HG03025 (cell line): ENCODE data around the gene COX15.
"Not testable (repeated sequence)": the region's sequence is repeated elsewhere in the genome, so short reads cannot be mapped to it uniquely, and the experiment has no call there.

Experiments used
- ATAC-seq: cut with Tn5 transposase; IDR thresholded peaks from one replicate; pipeline ENCODE4 v1.9.1; 2021; ENCODE audit warnings: mild to moderate bottlenecking, moderate library complexity; ENCODE audit not compliant: unreplicated experiment, low FRiP score

COX15 gene

GRCh38 chr10:99732033-99732842, at the start of gene COX15, which contains the start of gene CUTC:
COX15 (minus strand) TSS chr10:99732127; CDS start chr10:99732049, 78 bp downstream.
CUTC (plus strand) TSS chr10:99732234; CDS start chr10:99732349, 115 bp downstream.
- ATAC-seq, result peak; percentile 91

- no peak for ATAC-seq
Observed at GRCh38 chr10:99779335-99779734, 47.4 kb upstream of the COX15 start.

- no peak for ATAC-seq
Observed at GRCh38 chr10:99777918-99778714, 46.2 kb upstream of the COX15 start.

DNA sequence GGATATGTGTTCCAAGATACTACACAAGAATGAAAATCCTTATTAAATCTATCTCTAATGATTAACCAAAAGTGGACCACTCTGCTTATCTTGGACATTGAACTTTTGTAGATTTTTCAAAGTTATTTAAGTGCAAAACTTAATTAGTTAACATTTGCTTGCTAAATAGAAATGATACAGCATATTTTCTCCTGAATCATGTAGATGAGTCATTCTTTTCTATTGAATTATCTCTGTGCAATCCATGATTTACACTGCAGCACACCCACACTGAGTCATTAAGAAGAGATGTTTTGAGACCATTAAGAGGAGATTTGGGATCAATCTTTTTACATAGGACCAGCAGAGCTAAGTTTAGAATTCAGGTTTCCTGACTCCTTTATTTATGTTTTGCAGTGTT, 43.9 kb upstream of the COX15 start:
- ATAC-seq, result no peak

DNA sequence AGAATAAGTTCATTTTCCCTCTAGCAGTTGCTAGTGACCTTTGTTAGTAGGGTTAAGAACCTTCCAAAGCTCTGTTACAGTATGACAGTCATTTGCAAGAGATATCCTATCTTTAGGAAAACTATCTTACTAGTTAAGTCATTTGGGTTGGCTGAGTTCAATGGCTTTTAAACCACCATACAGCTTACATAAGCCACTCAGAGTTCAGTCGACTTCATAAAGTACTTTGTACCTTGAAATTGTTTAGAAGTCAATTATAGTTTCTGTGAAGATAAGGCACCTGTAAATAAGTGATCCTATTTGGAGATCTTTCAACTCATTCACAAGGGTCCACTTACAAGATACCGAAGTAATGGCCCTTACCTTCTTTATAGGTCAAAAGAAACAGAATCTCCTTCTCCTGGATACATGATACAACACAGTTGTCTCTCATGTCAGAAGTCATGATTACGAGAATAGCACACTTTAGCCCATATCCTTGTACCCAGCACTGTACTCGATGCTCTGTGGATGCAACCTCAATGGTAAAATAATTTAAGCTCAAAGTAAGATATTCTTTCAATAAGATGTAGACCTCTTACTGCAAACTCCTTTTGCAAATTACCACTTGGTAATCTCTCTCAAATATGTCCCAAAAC, 38.6 kb upstream of the COX15 start:
- ATAC-seq, result no peak

DNA sequence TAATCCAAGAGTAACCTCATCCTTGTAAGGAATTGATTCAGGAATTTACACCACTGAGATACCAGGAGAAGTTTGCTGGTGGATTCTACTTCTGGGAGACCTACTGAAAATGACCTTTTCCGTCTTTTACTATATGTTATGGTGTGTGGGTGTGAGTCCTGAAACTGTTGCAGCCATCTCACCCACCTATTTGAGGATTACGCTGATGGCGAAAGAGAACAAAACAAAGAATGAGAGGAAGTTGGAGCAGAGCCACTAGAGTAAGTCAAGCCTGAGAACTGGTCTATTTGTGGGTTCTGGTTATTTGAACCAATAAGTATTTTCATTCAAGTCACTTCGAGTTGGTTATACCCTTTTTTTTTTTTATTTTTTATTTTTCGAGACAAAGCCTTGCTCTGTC, 37.8 kb upstream of the COX15 start:
- ATAC-seq, result no peak

DNA sequence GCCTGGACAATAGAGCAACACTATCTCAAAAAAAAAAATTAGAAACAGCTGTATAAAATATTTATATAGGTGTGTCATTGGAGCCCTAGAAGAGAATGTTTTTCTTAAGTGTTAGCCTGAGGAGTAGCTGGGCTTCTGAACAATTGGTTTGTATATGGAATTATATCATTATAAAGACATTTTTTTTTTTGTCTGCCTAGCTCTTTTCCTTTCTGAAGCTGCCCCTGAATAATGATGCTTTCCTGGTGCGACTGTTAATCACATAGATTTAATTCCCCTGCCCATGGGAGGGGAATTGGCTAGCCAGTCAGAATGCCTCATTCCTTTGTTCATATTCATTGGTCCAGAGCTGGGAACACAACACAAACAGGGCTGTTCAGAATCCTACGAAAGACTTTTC, 36.6 kb upstream of the COX15 start:
- ATAC-seq, result no peak

DNA sequence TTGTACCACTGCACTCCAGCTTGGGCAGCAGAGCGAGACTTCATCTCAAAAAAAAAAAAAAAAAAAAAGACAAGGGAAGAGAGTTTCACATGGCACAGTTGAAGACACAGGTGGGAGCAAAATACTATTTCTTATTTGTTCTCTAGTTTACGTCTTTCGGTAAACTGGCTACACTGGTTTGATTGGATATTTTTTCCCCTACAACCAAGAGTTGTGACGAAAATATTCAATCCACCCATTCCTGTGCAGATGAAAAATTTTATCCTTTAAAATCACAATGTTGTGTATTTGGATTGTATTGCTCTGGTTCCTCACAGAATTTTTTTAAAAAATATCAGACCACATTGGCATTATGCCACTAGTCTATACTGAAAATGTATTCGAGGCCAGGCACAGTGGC, 36.0 kb upstream of the COX15 start:
- no peak for ATAC-seq

GRCh38 chr10:99766302-99766681, 34.4 kb upstream of the COX15 start:
- ATAC-seq, result no peak

DNA sequence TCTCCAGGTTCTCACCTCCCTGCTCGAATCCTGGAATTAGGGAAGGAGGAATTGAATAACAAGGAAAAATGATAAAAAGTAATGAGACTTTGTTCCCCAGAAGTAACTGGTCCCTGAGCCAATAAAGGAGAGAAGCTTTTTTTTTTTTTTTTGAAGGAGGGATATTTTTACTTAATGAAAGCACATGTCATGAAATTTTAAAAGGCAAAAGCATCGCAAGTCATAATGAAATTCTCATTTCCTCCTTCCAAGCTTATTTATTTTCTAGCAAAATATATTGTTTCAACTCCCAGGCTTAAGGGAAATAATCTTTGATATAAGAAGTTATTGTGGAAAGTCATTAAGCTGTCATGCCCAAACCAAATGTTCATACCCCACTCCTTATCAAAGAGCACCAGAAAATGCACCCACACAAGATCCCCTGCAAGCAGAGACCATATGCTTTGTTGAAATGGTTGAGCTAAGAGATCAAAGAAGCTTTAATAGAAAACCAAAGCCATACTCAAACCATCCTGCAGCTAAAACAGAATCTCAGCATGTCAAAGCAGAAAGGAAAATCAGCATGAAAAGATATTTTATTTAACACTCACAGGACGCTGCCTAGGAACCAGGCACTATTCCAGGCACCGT, 33.9 kb upstream of the COX15 start:
- ATAC-seq, result no peak

GRCh38 chr10:99761365-99761764, 29.4 kb upstream of the COX15 start:
- no peak for ATAC-seq

- no peak for ATAC-seq
Observed at GRCh38 chr10:99760321-99760720, 28.4 kb upstream of the COX15 start.

- ATAC-seq, result no peak
Observed at GRCh38 chr10:99758211-99758891, 26.4 kb upstream of the COX15 start.

DNA sequence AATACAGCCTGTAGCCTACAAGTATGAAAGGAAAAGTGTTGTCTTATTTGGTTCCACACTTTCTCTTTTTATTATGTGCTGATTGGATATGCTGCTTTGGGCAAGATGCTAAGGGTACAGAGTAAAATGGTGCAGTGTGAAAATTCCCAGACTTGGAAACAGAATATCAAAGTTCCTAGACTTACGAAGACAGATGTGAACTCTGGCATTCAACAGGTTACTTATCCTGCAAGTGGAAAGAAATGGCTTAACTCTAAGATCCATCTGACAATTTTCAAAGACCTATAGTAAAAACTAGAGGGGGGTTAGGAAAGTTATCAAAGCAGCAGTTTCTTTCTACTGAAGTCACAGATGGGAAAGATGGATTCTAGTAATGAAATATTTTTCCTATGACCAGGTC, 24.2 kb upstream of the COX15 start:
- ATAC-seq, result no peak

DNA sequence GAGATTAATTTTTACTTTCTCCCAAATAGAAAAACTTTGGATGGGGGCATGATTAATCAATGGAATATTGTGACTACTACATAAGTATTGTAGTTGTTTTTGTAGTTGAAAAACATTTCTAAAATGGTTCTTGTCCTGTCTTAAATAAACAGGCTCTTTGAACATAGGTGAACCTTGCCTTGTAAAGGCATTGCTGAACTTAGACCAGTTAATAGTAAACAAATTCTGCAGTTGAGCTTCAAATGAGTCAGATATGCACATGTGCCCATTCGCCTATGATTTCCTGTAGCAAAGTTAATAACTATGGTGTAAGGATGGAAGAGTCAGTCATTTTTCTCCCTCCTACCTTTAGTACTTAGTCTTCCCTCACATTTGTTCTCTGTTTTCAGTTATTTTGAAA, 22.7 kb upstream of the COX15 start:
- ATAC-seq, result no peak

DNA sequence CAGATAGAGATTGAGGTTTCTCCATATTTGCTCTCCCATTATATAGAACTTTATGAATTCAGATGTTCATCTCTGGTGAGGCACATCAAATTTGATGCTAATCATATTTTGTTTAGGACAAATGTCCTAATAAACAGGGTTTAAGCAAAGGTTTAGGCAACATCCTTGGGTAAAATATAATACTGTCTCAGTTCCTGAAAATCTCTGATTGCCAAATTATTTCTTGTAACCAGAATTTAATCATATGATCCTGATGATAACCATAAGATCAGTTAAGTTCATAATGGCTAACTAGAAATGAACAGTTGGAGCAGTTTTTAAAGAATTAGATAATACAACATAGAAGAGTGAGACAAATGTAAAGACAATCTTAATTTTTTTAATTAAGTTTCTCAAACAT, 18.7 kb upstream of the COX15 start:
- ATAC-seq, result no peak

DNA sequence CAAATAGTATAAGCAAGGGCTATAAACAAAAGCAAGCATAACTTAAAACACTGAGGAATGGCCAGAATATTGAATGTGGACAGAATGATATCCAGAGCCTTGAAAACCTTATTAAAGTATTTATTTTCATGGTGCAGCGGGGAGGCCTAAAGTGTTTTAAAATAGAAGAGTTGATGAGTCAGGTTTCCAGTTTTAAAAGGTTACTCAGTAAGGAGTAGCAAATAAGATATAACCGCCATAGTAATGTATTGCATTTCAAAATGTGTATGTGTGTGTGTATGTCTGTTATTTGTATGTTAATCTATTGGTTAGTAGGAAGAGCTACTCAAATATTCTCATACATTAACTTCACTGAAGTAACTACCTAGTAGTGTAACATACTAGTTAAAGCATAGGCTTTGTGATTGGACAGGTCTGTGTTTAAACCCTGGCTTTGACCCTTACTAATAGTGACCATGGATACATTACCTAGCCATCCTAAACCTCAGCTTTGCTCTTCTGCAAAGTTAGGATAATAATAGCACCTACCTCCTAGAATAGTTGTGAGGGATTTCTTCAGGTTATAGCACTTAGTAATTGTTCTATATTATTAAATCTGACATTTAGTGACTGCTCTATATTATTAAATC, 17.0 kb upstream of the COX15 start:
- no peak for ATAC-seq

DNA sequence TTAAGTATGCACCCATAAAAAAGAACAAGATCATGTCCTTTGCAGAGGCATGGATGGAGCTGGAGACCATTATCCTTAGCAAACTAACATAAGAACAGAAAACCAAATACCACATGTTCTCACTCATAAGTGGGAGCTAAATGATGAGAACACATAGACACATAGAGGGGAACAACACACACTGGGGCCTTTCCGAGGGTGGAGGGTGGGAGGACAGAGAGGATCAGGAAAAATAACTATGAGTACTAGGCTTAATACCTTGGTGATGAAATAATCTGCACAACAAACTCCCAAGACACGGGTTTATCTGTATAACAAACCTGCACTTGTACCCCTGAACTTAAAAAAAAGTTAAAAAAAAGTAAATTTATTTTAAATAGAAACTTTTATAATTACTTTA, 14.2 kb upstream of the COX15 start:
- ATAC-seq, result not testable (repeated sequence)

GRCh38 chr10:99743841-99744240, 11.9 kb upstream of the COX15 start:
- no peak for ATAC-seq

DNA sequence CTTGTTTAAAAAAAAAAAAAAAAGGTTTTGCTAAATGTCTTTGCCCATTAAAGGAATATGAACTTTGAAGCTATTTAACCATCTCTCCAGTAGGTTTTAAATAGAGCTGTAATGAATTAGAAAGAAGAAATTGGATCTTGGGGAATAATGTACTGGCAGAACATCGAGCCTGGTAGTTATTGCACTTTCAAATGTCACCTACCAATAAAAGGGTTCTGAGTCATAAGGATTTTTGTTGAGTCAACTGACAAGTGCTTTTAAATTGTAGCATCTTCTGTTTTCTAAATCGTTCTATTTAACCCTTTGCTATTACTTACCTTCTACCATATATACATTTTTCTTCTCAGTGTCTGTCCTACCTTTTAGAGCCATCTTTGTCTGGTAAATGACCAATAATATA, 10.8 kb upstream of the COX15 start:
- ATAC-seq, result no peak
